ENCODE data around the gene CEACAM20.
"Not testable (repeated sequence)": the region's sequence is repeated elsewhere in the genome, so short reads cannot be mapped to it uniquely, and the experiment has no call there.

CEACAM20 gene

GRCh38 chr19:44476559-44477408, 52.7 kb downstream of the CEACAM20 start:
- no peak for DNase-seq (ENCODE audit: low read depth)

GRCh38 chr19:44468730-44469129, 60.7 kb downstream of the CEACAM20 start:
- DNase-seq (ENCODE audit: low read depth): not testable (repeated sequence)

- DNase-seq (ENCODE audit: low read depth): not testable (repeated sequence)
Observed at GRCh38 chr19:44462600-44463286, 66.7 kb downstream of the CEACAM20 start.
